Measurements from ENCODE around the gene PPM1D. TPM values are rescaled to one million over a fixed set of nuclear protein-coding genes. Genes with fewer than 3 reads are reported as not detected.

The PPM1D gene
- 3.8 and 4.6 TPM in 2 replicates for total RNA-seq

DNA sequence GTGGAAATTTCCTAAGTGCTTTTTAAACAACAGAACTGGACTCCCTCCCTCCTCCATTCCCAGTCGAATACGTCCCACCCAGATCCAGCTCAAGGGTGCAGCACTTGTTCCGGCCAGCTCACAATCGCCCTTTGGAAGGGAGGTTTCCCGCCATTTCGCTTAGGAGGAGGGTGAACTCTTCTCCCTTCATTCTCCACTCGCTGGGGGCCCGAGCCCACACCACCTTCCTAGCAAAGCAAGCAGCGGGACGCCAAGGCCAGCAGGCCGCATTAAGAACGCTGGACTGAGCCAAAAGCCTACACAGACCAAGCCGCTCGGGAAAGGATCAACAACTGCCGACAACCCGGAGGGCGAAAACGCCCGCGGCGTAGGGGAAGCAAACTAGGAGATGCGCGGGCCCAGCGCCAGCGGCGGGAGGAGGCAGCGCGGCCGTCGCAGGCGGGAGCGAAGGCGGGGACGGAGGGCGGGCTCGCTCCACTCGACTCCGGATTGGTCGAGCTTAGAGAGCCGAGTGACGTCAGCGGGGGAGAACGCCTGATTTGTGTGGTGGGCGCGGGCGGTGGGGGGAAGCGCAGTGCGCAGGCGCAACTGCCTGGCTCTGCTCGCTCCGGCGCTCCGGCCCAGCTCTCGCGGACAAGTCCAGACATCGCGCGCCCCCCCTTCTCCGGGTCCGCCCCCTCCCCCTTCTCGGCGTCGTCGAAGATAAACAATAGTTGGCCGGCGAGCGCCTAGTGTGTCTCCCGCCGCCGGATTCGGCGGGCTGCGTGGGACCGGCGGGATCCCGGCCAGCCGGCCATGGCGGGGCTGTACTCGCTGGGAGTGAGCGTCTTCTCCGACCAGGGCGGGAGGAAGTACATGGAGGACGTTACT is at the start of gene PPM1D:
PPM1D (plus strand) TSS at position 574 of the 870 bp plus-strand sequence; CDS start at position 796, 222 bp downstream.

DNA sequence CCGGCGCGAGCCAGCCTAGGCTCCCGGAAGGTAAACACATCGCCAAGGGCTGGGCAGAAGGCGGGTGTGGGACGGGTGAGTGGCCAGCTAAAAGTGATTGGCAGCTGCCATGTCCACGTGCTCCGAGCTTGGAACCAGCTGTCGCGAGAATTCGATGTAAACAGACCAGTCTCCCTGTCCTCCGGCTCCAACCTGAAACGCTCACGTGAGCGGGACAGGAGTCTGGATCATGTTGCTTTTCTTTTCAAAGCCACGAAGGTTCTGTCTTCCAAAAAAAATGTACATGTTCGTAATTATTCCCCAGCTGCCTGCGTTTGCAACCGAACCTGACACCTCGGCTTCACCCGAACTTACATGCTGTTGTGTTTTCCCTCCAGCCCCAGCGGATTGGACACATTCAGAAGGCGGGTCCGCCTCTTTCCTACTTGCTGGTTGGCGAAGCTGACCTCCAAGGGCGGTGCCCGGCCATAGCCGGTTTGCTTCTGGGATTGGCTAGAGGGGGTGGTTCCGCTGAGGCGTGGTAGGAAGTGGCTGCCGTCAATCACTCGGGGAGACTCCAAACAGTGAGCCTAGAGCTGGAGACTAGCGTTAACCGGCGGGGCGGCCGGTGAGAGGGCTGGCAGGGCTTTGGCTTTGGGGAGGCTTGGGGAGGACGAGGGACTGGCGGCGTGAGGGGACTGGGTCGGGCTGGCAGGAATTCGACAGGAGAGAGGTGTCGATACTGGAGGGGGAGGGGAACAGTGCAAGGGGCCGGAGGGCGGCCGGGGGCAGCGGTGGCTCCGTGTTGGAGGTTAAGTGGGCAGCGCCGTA is 77.5 kb downstream of the PPM1D start, which contains the start of gene BCAS3:
BCAS3 (plus strand) TSS at position 544 of the 810 bp plus-strand sequence.

Other genes starting within 250 kb of the PPM1D start
- gene USP32, start 208.1 kb upstream of the PPM1D start, total RNA-seq, result 44.8 and 49.4 TPM in 2 replicates
- 0.48 TPM in 1 of 2 replicates, not detected in the other for gene CHCT1, start 177.7 kb upstream of the PPM1D start, total RNA-seq
- gene APPBP2, start 74.0 kb upstream of the PPM1D start, total RNA-seq, result 18.8 and 26.5 TPM in 2 replicates
- gene BCAS3, start 77.7 kb downstream of the PPM1D start, total RNA-seq, result 7.7 and 14.2 TPM in 2 replicates